ENCODE results near the gene NHLRC3.

NHLRC3 gene

DNA sequence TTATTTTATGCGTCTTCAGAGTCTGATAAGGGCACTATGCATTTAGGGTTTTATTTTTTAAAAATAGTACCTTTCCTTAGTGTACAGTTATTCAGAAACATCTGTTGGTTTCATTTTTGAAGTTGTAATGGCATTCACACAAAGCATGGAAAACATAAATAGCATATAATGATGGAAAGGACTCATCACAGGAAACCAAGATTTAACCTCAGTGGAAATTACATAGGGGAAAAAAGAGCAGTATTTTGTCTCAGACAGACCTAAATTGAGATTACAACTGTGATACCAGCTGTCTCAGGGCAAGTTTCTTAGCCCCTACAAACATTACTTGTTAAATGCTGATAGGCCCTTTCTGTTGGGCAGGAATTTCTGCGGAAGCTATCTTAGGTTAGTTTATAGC lies 57.2 kb downstream of the NHLRC3 start:
- DNase-seq (ENCODE audit: extremely low read depth, low read depth): no peak
- TF ChIP-seq, protein P1, sequence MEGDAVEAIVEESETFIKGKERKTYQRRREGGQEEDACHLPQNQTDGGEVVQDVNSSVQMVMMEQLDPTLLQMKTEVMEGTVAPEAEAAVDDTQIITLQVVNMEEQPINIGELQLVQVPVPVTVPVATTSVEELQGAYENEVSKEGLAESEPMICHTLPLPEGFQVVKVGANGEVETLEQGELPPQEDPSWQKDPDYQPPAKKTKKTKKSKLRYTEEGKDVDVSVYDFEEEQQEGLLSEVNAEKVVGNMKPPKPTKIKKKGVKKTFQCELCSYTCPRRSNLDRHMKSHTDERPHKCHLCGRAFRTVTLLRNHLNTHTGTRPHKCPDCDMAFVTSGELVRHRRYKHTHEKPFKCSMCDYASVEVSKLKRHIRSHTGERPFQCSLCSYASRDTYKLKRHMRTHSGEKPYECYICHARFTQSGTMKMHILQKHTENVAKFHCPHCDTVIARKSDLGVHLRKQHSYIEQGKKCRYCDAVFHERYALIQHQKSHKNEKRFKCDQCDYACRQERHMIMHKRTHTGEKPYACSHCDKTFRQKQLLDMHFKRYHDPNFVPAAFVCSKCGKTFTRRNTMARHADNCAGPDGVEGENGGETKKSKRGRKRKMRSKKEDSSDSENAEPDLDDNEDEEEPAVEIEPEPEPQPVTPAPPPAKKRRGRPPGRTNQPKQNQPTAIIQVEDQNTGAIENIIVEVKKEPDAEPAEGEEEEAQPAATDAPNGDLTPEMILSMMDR (IDR thresholded peaks at IDR 0.05; ENCODE audit: low read depth, low read length): no peak

DNA sequence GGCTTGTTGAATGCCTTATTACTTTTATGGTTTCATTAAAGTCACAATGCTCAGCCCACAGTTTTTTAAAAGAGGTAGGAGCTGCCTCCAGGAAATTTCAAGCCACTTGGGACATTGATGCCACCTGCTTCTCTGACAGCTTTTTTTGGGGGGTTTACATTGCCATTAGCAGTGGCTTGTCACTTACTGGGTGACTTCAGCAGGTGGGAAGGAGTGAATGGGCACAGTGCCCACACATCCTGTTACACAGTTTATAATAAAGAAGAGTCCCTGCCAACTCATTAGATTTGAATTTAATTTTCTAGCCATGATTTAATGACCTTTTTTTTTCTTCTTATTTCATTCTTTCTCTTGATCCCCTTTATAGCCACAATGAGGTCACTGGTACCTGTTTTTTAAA lies 61.0 kb downstream of the NHLRC3 start:
- TF ChIP-seq, protein P1 (IDR thresholded peaks at IDR 0.05; ENCODE audit: low read depth, low read length): no peak
- no peak for DNase-seq (ENCODE audit: extremely low read depth, low read depth)

Data from AG09319 (cell line).